Activated CD4-positive, CD25-positive, alpha-beta regulatory T cell treated with anti-CD3 and anti-CD28 coated beads, Interleukin-2, amount 50 U/mL, for 24 hours (primary cell): ENCODE results near the gene OR52M1.

Experiments used
- ATAC-seq, 2 donors: fragments of 150-1000 bp; cut with Tn5 transposase; one replicate each; pipeline ENCODE4 v1.10.0; 2021; ENCODE audit warnings: mild to moderate bottlenecking in 1 of 2, moderate library complexity in 1 of 2

Gene OR52M1

DNA sequence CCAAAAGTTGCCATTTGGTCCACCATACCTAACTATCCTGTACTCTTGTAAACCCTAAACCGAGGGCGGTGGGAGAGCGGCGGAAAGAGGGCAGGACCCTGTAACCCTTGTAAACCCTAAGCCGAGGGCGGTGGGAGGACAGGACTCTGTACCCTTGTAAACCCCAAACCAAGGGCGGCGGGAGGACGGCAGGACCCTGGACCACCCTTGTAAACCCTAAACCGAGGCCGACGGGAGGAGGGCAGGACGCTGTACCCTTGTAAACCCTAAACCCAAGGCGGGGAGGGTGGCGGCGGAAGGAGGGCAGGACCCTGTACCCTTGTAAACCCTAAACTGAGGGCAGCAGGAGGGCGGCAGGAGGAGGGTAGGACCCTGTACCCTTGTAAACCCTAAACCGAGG is 24.1 kb downstream of the OR52M1 start:
- no peak for ATAC-seq

DNA sequence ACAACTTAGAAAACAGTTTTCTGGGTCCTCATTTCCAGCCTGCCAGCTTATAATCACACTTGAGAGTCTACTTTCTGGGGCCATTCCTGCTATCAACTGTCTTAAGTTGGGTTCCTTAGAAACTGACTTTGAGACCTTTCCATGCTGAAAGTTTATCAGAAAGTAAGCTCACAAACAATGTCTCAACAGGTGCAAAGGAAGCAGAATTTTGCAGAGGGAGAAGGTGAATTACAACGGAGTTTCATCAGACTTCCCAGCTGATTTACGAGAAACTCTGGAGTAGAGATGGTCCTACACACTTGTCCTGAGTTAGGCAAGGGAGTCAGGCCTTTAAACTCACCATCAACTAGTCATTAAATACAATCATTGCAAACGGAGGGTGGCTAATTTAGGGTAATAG is 31.9 kb downstream of the OR52M1 start:
- ATAC-seq = no peak

- no peak for ATAC-seq
Measured at GRCh38 chr11:4577761-4578160, 32.8 kb downstream of the OR52M1 start.

- no peak for ATAC-seq
Measured at GRCh38 chr11:4578624-4579023, 33.6 kb downstream of the OR52M1 start.

- ATAC-seq = no peak
Measured at GRCh38 chr11:4580124-4580523, 35.1 kb downstream of the OR52M1 start.

DNA sequence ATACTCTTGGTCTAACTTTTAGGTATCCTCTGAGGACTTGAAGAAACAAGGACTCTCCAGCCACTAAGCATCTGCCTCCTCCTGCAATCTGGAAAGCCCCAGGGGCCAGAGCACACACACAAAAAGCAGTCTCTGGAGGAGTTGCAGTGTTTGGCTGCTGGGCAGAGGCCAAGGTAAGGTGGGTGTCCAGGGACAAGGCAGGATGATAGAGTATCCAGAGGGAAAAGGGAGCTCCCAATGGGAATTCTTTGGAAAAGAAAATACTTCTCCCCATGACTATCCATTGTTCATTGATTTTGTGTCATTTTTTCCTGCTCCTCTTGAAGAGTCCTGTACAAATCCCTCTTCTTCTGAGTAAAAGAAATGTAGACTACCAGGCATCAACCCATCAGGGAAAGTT is 36.5 kb downstream of the OR52M1 start, which contains the start of gene OR52I2:
TSS of gene OR52I2 (plus strand) at position 301 of the 400 bp plus-strand sequence.
- ATAC-seq = no peak

- no peak for ATAC-seq
Measured at GRCh38 chr11:4589017-4589416, 44.0 kb downstream of the OR52M1 start.

- no peak for ATAC-seq
Measured at GRCh38 chr11:4593739-4594138, 48.7 kb downstream of the OR52M1 start, which contains the start of gene OR52I1. Gene OR52I1 (plus strand): TSS chr11:4594039. CDS start chr11:4594039, 0 bp downstream.
